Measurements from ENCODE around the gene ATXN7L1.

ATXN7L1 gene

GRCh38 chr7:105862770-105863169 is 13.6 kb downstream of the ATXN7L1 start:
- TF ChIP-seq FOXM1 (IDR thresholded peaks at IDR 0.05; ENCODE audit: borderline replicate concordance, low read depth) (no peak), TEAD4 (IDR thresholded peaks at IDR 0.05) (no peak), TAF1 (IDR thresholded peaks at IDR 0.05; ENCODE audit: low read depth) (no peak), CREB1 (IDR thresholded peaks at IDR 0.05; ENCODE audit: low read depth) (no peak), ZBTB7A (IDR thresholded peaks at IDR 0.05; ENCODE audit: low read depth) (no peak), EGR1 (IDR thresholded peaks at IDR 0.05) (no peak), CEBPB (IDR thresholded peaks at IDR 0.05) (no peak), TCF12 (IDR thresholded peaks at IDR 0.05; ENCODE audit: low read depth) (no peak), USF1 (IDR thresholded peaks at IDR 0.05) (no peak), REST (IDR thresholded peaks at IDR 0.05; ENCODE audit: low read depth) (no peak), RAD21 (IDR thresholded peaks at IDR 0.05; ENCODE audit: low read depth) (no peak), YY1 (IDR thresholded peaks at IDR 0.05; ENCODE audit: low read depth) (no peak), MAX (IDR thresholded peaks at IDR 0.05) (no peak)

GRCh38 chr7:105862276-105862675 is 14.1 kb downstream of the ATXN7L1 start:
- TF ChIP-seq EP300 (IDR thresholded peaks at IDR 0.05; ENCODE audit: borderline replicate concordance) (no peak), CEBPB (IDR thresholded peaks at IDR 0.05) (no peak), REST (IDR thresholded peaks at IDR 0.05; ENCODE audit: low read depth) (no peak), FOXM1 (IDR thresholded peaks at IDR 0.05; ENCODE audit: borderline replicate concordance, low read depth) (no peak), ZBTB7A (IDR thresholded peaks at IDR 0.05; ENCODE audit: low read depth) (no peak), TCF12 (IDR thresholded peaks at IDR 0.05; ENCODE audit: low read depth) (no peak), NFIC (IDR thresholded peaks at IDR 0.05) (no peak), TEAD4 (IDR thresholded peaks at IDR 0.05) (no peak), MAX (IDR thresholded peaks at IDR 0.05) (no peak), USF1 (IDR thresholded peaks at IDR 0.05) (no peak), RAD21 (IDR thresholded peaks at IDR 0.05; ENCODE audit: low read depth) (no peak), TAF1 (IDR thresholded peaks at IDR 0.05; ENCODE audit: low read depth) (no peak), EGR1 (IDR thresholded peaks at IDR 0.05) (no peak), YY1 (IDR thresholded peaks at IDR 0.05; ENCODE audit: low read depth) (no peak), CREB1 (IDR thresholded peaks at IDR 0.05; ENCODE audit: low read depth) (no peak)

- no peak for TF ChIP-seq RAD21 (IDR thresholded peaks at IDR 0.05; ENCODE audit: low read depth)
- TF ChIP-seq TEAD4 (IDR thresholded peaks at IDR 0.05) = no peak
- TF ChIP-seq EP300 (IDR thresholded peaks at IDR 0.05; ENCODE audit: borderline replicate concordance) = no peak
- TF ChIP-seq USF1 (IDR thresholded peaks at IDR 0.05) = no peak
- no peak for TF ChIP-seq EGR1 (IDR thresholded peaks at IDR 0.05)
- TF ChIP-seq CREB1 (IDR thresholded peaks at IDR 0.05; ENCODE audit: low read depth) = no peak
- TF ChIP-seq TAF1 (IDR thresholded peaks at IDR 0.05; ENCODE audit: low read depth) = no peak
- TF ChIP-seq REST (IDR thresholded peaks at IDR 0.05; ENCODE audit: low read depth) = no peak
- no peak for TF ChIP-seq ZBTB7A (IDR thresholded peaks at IDR 0.05; ENCODE audit: low read depth)
- no peak for TF ChIP-seq NFIC (IDR thresholded peaks at IDR 0.05)
- TF ChIP-seq TCF12 (IDR thresholded peaks at IDR 0.05; ENCODE audit: low read depth) = no peak
- no peak for TF ChIP-seq FOXM1 (IDR thresholded peaks at IDR 0.05; ENCODE audit: borderline replicate concordance, low read depth)
- TF ChIP-seq YY1 (IDR thresholded peaks at IDR 0.05; ENCODE audit: low read depth) = no peak
- no peak for TF ChIP-seq CEBPB (IDR thresholded peaks at IDR 0.05)
- no peak for TF ChIP-seq MAX (IDR thresholded peaks at IDR 0.05)
Measured at GRCh38 chr7:105861224-105861623, 15.2 kb downstream of the ATXN7L1 start.

GRCh38 chr7:105860793-105861192 is 15.6 kb downstream of the ATXN7L1 start:
- no peak for TF ChIP-seq CEBPB (IDR thresholded peaks at IDR 0.05)
- no peak for TF ChIP-seq RAD21 (IDR thresholded peaks at IDR 0.05; ENCODE audit: low read depth)
- TF ChIP-seq TEAD4 (IDR thresholded peaks at IDR 0.05) = no peak
- TF ChIP-seq FOXM1 (IDR thresholded peaks at IDR 0.05; ENCODE audit: borderline replicate concordance, low read depth) = no peak
- TF ChIP-seq TAF1 (IDR thresholded peaks at IDR 0.05; ENCODE audit: low read depth) = no peak
- no peak for TF ChIP-seq EP300 (IDR thresholded peaks at IDR 0.05; ENCODE audit: borderline replicate concordance)
- TF ChIP-seq YY1 (IDR thresholded peaks at IDR 0.05; ENCODE audit: low read depth) = no peak
- TF ChIP-seq REST (IDR thresholded peaks at IDR 0.05; ENCODE audit: low read depth) = no peak
- no peak for TF ChIP-seq CREB1 (IDR thresholded peaks at IDR 0.05; ENCODE audit: low read depth)

Data from Ishikawa (cell line).